CD8-positive, alpha-beta memory T cell (primary cell): ENCODE data around the gene ALDH3B1. TPM values are rescaled to one million over a fixed set of nuclear protein-coding genes. Genes with fewer than 3 reads are reported as not detected.

Experiments used
- CTCF ChIA-PET: fragments of 350-600 bp; sonication (Branson Sonifier 250); formaldehyde crosslinking; loops from one replicate; lab custom pipeline; 2021; ENCODE audit warnings: antibody characterized with exemption; lab: Charles Lee
- POLR2A ChIA-PET: fragments of 350-600 bp; sonication (Branson Sonifier 250); formaldehyde crosslinking; loops from one replicate; lab custom pipeline; 2021; ENCODE audit warnings: antibody characterized with exemption; lab: Charles Lee
- DNase-seq, 5 donors: peaks; one replicate each; pipeline versions ENCODE4 v3.0.0 to v3.0.0-alpha.2; 2020 to 2022; ENCODE audit warnings: mixed read lengths in 1 of 5
- H3K27ac ChIP-seq: one replicate; pipeline ENCODE4 v1.7.0; 2013; ENCODE audit warnings: low read depth, mild to moderate bottlenecking, low read length, moderate library complexity
- H3K27me3 ChIP-seq: 2 replicates; pipeline ENCODE4 v1.7.0; 2013; ENCODE audit warnings: low read length, mild to moderate bottlenecking; ENCODE audit not compliant: insufficient read depth, poor library complexity, severe bottlenecking
- H3K36me3 ChIP-seq: 2 replicates; pipeline ENCODE4 v1.7.0; 2013; ENCODE audit warnings: mild to moderate bottlenecking, low read length, moderate library complexity; ENCODE audit not compliant: insufficient read depth
- H3K4me1 ChIP-seq: 2 replicates; pipeline ENCODE4 v1.7.0; 2013; ENCODE audit warnings: mild to moderate bottlenecking, low read length, moderate library complexity; ENCODE audit not compliant: insufficient read depth
- H3K4me3 ChIP-seq: 2 replicates; pipeline ENCODE4 v1.7.0; 2013; ENCODE audit warnings: mild to moderate bottlenecking, low read length
- H3K9me3 ChIP-seq: 2 replicates; pipeline ENCODE4 v1.7.0; 2013; ENCODE audit warnings: mild to moderate bottlenecking, low read length
- H3K27ac Mint-ChIP-seq, 8 donors: one replicate each; pipeline ENCODE4 v1.8.0; 2020 to 2021; ENCODE audit warnings: mixed read lengths in 8 of 8, mild to moderate bottlenecking in 6 of 8, inconsistent platforms in 3 of 8, moderate library complexity in 3 of 8
- H3K27me3 Mint-ChIP-seq, 2 donors: one replicate each; pipeline ENCODE4 v1.8.0; 2020 to 2021; ENCODE audit warnings: mixed read lengths in 2 of 2, mild to moderate bottlenecking in 1 of 2, moderate library complexity in 1 of 2
- H3K36me3 Mint-ChIP-seq, 3 donors: one replicate each; pipeline ENCODE4 v1.8.0; 2020 to 2021; ENCODE audit warnings: mixed read lengths in 3 of 3, inconsistent platforms in 1 of 3, mild to moderate bottlenecking in 1 of 3
- H3K4me1 Mint-ChIP-seq, 3 donors: one replicate each; pipeline ENCODE4 v1.8.0; 2020 to 2021; ENCODE audit warnings: mixed read lengths in 3 of 3, inconsistent platforms in 1 of 3, mild to moderate bottlenecking in 1 of 3
- H3K4me3 Mint-ChIP-seq, 7 donors: one replicate each; pipeline ENCODE4 v1.8.0; 2020 to 2021; ENCODE audit warnings: mixed read lengths in 7 of 7, mild to moderate bottlenecking in 6 of 7, moderate library complexity in 4 of 7, inconsistent platforms in 2 of 7
- H3K9me3 Mint-ChIP-seq, 5 donors: one replicate each; pipeline ENCODE4 v1.8.0; 2020 to 2022; ENCODE audit warnings: mixed read lengths in 5 of 5, mild to moderate bottlenecking in 3 of 5, moderate library complexity in 2 of 5, inconsistent platforms in 1 of 5
- polyA plus RNA-seq: library from polyadenylated mRNA; unstranded; fragments of 300-500 nt; fragmentation: Illumina TruSeq; gene quantifications from one replicate; pipeline ENCODE4 v1.2.3, GENCODE V29; 2021
- total RNA-seq, 2 experiments: library from RNA; stranded (reverse); gene quantifications; one replicate each; pipeline ENCODE4 v1.2.3, GENCODE V29; 2021

The ALDH3B1 gene
- total and polyA plus RNA-seq, 3 experiments from 2014 or later = 0.12 to 0.33 (median 0.20) TPM

DNA sequence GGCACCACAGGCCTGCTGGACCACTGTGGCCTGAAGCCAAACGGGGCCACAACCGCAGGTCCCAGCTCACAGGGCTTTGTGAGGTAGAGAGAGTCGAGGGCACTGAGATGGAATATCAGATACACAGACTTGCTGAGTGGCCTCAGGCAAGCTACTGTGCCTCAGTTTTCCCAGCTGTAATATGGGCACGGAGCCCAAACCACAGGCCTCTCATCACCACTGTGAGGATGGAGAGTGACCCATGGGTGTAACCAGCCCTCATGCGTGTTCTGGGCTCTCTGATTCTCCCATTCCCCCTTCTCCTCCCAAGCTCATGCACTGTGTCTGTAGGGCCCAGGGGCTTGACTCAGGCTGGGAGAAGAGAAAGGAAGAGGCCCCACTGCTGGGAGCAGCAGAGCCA is 10.4 kb upstream of the ALDH3B1 start:
- H3K4me1 ChIP-seq = peaks cover 7% of the 10 kb centered on the region
- CTCF ChIA-PET = no interaction called here

DNA sequence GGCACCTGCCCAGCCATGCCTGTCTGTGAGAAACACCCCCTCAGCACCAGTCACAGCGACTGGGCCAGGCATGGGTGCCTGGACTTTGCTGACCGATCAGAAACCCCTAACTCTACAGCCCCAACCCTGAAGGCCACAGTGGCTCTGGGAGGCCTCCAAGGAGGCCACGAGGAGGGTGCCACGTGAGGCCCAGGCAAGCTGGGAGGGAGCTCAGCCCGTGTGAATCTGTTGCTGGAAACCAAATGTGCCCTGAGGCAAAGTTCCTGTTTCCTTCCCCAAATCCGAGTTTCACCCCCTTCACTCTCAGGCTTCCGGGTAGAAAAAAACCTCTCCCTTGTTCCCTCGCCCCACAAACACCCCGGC is 7.6 kb upstream of the ALDH3B1 start:
- peak overlapping the region; percentile 71 to 87 (median 80) for H3K4me3 Mint-ChIP-seq
- Histone ChIP-seq H3K36me3 (no peaks in the 10 kb centered on the region), H3K27ac (no peak overlapping the region), H3K4me1 (peaks cover 9% of the 10 kb centered on the region), H3K27me3 (no peaks in the 10 kb centered on the region), H3K4me3 (no peak overlapping the region), H3K9me3 (no peaks in the 10 kb centered on the region)
- peak overlapping the region; percentile 7 to 91 (median 80) for H3K27ac Mint-ChIP-seq
- H3K27me3 Mint-ChIP-seq = no peaks in the 10 kb centered on the region
- ChIA-PET POLR2A (interaction anchor here (1.1 to 1.6 kb wide), 2 partner anchors 35 to 36 kb away, joined by 4 to 5 read pairs; partner anchors contain the start of gene TCIRG1), CTCF (no interaction called here)
- no peak for DNase-seq
- H3K4me1 Mint-ChIP-seq = peaks cover 26 to 40% (median 28%) of the 10 kb centered on the region in 3 donors
- no peaks in the 10 kb centered on the region for H3K36me3 Mint-ChIP-seq
- H3K9me3 Mint-ChIP-seq = no peaks in the 10 kb centered on the region

More for the DNA sequence above, 10.4 kb upstream of the ALDH3B1 start:
- H3K4me1 Mint-ChIP-seq = peaks cover 25 to 46% (median 26%) of the 10 kb centered on the region in 3 donors
- H3K9me3 Mint-ChIP-seq = no peaks in the 10 kb centered on the region
- no peaks in the 10 kb centered on the region for H3K36me3 ChIP-seq
- no peaks in the 10 kb centered on the region for H3K27me3 ChIP-seq
- no peaks in the 10 kb centered on the region for H3K27me3 Mint-ChIP-seq
- no peak overlapping the region for H3K4me3 ChIP-seq
- POLR2A ChIA-PET = no interaction called here
- no peak overlapping the region for H3K4me3 Mint-ChIP-seq
- DNase-seq = peak in 1 of 5 donors; percentile 10
- H3K36me3 Mint-ChIP-seq = peaks cover 0 to 9% (median 2%) of the 10 kb centered on the region in 3 donors
- H3K27ac ChIP-seq = no peak overlapping the region
- H3K27ac Mint-ChIP-seq = peak overlapping the region in 1 of 8 donors; percentile 66
- no peaks in the 10 kb centered on the region for H3K9me3 ChIP-seq

DNA sequence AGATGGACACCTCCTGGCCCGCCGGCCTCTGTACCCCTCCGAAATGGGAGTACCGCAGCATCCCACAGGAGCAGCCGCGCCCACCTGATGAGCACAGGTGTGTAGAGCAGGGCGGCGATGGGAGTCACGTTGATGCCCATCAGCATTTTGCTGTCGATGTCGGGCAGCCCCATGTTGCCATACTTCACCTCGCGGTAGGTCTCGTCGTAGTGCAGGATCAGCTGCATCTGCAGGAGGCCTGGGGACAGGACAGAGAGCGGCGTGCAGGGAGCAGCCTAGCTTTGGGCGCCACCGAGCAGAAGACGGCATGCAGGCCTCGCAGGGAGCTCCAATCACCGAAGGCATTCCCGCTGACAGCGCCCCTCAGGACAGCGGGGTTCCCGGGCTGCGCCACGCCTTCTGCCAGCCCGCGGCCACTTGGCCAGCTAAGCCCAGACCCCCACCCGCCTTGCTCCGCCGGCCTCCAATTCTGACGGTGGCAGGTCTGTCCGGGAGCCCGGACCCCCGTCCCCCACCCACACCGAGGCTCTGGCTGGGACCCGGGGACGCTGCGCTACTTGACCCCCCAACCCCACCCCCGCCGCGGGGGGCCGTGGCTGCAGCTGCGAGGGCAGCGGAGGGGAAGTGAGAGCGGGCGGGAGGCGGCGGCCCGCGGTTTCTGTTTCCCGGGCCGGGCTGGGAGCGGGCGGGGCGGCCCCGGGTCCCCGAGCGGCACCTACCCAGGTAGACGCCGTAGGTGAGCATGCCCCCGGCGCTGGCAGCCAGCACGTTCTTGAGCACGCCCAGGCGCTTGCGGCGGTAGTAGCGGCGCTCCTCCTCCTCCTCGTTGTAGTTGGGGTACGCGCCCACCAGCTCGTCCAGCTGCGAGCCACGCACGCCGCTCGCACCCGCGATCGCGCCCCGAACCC is 6.9 kb upstream of the ALDH3B1 start:
- Histone ChIP-seq H3K27ac (peak overlapping the region; percentile 51), H3K27me3 (no peaks in the 10 kb centered on the region), H3K4me1 (peaks cover 9% of the 10 kb centered on the region), H3K9me3 (no peaks in the 10 kb centered on the region), H3K36me3 (no peaks in the 10 kb centered on the region), H3K4me3 (no peak overlapping the region)
- peak; percentile 42 to 78 (median 63) for DNase-seq
- ChIA-PET POLR2A (interaction anchor here (0.7 to 1.6 kb wide), 3 partner anchors 34 to 580 kb away, joined by 3 to 5 read pairs (median 4); partner anchors contain the start of gene TCIRG1), CTCF (no interaction called here)
- Mint-ChIP-seq H3K4me3 (peak overlapping the region; percentile 71 to 87 (median 80)), H3K36me3 (no peaks in the 10 kb centered on the region), H3K27ac (peak overlapping the region in 7 of 8 donors; percentile 64 to 91 (median 83)), H3K9me3 (no peaks in the 10 kb centered on the region), H3K4me1 (peaks cover 21 to 34% (median 21%) of the 10 kb centered on the region in 3 donors), H3K27me3 (no peaks in the 10 kb centered on the region)

DNA sequence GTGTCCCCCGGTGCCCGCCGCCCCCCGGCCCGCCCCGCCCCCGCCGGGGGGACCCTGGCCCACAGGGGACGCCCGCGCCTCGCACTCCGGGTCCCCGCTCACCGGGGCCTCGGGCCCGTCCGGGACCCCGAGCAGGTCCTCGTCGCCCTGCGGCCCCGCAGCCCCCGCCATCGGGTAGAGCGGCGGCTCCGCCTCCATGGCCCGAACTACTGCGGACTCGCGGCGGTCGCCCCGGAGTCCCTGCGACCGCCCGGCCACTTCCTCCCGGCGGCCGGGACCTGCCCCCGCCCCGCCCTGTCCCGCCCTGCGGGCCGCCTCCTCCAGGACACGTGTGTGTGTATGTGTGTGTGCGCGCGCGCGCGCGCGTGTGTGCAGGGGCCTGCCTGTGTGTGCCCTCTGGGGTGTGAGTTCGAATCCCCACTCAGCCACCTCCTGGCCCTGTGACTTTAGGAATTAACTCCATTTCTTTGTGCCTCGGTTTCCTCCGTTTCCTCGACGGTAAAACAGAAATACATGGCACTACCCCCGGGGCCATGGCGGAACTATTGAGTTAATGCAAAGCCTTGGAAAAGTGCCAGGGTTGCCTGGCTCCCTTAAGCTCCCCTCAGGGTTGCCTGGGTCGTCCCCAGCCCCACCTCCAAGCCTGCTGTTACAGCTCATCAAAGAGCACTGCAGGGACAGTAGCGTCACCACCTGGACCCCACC is 6.1 kb upstream of the ALDH3B1 start, which contains the start of gene UNC93B1:
UNC93B1 (minus strand) TSS at position 252 of the 705 bp plus-strand sequence; CDS start at position 198, 54 bp downstream.
- Histone ChIP-seq H3K4me3 (peak within 1 kb of the TSS; percentile 56), H3K9me3 (no peaks in the 10 kb centered on the region), H3K36me3 (no peaks in the 10 kb centered on the region), H3K27me3 (no peaks in the 10 kb centered on the region), H3K4me1 (peaks cover 9% of the 10 kb centered on the region), H3K27ac (peak within 1 kb of the TSS; percentile 51)
- Mint-ChIP-seq H3K9me3 (no peaks in the 10 kb centered on the region), H3K36me3 (no peaks in the 10 kb centered on the region), H3K4me1 (peaks cover 16 to 29% (median 16%) of the 10 kb centered on the region in 3 donors), H3K27me3 (no peaks in the 10 kb centered on the region), H3K4me3 (peak within 1 kb of the TSS; percentile 83 to 92 (median 88)), H3K27ac (peak within 1 kb of the TSS; percentile 78 to 91 (median 86))
- peak; percentile 64 to 88 (median 69) for DNase-seq
- ChIA-PET POLR2A (interaction anchor here (1.6 kb wide), 1 partner anchor 35 kb away, joined by 4 read pairs; the partner anchor contains the start of gene TCIRG1), CTCF (interaction anchor here (1.1 kb wide), 1 partner anchor 48 kb away, joined by 4 read pairs; no protein-coding TSS in a partner anchor)

DNA sequence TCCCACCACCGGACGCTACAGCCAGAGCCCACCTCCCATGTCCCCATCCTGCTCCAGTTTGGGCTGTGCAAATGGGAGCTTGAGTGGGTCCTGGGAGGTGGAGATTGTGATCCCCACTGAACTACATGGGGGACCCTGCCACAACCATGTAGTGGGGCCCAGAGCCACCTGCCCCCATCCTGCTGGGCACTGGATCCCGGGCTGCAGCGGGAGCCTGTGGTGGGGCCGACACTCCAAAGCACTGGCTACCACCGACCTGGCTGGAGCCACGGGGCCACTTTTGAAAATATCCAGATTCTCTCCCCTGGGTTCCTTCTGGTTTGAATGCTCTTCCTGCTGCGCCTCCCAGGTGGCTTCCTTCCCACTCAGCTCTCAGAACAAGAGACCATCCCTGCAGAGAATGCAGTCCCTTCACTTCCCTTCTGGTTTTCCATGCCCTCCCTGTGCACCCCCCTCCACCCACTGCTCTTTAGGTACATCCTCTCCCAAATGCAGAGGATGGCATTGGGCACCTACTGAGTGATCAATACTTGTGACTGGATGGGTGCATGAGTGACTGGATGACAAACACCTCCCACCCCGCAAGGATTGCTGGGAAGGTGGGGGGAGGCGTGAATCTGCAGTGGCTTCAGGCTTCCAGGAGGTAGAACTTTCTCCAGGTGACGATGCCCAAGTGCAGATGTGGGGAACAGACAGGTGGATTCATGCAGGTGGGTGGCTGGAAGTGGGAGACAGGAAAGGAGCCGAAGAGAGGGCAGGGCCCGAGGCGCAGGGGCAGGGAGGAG is 5.4 kb upstream of the ALDH3B1 start:
- Mint-ChIP-seq H3K4me3 (peak overlapping the region; percentile 83 to 92 (median 88)), H3K9me3 (no peaks in the 10 kb centered on the region), H3K36me3 (no peaks in the 10 kb centered on the region), H3K4me1 (peaks cover 16 to 36% (median 16%) of the 10 kb centered on the region in 3 donors), H3K27me3 (no peaks in the 10 kb centered on the region), H3K27ac (peak overlapping the region in 6 of 8 donors; percentile 78 to 91 (median 84))
- no peak for DNase-seq
- Histone ChIP-seq H3K36me3 (no peaks in the 10 kb centered on the region), H3K9me3 (no peaks in the 10 kb centered on the region), H3K4me3 (peak overlapping the region; percentile 56), H3K27me3 (no peaks in the 10 kb centered on the region), H3K27ac (peak overlapping the region; percentile 51), H3K4me1 (peaks cover 9% of the 10 kb centered on the region)
- ChIA-PET POLR2A (no interaction called here), CTCF (interaction anchor here (1.1 kb wide), 1 partner anchor 49 kb away, joined by 4 read pairs; no protein-coding TSS in a partner anchor)

DNA sequence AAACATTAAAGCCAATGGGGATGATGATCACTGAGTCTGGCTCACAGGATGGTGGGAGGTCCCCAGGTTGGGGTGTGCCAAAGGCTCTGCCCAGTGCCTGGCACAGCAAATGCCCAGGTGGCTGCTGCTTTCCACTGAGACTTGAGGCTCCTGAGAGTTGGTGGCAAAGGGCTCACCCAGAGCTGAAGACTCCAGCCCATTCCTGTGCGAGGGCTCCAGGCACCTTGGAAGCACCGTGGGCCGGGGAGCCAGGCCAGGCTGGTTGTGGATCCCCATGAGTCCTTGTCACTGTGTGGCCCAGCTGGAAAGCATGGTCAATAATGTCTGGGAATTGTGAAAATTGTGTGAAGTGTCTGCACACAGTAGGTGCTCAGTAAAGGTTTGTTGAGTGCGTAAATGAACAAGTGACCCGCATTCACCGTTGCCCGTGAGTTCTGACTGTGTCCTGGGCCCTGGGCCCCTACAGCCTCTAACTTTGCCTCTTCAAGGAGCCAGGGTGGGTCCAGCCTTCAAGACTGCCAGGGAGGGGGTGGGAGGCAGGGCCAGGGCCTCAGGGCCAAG is 3.4 kb upstream of the ALDH3B1 start:
- Mint-ChIP-seq H3K4me3 (peak overlapping the region in 5 of 7 donors; percentile 29 to 59 (median 32)), H3K27ac (no peak overlapping the region), H3K36me3 (no peaks in the 10 kb centered on the region), H3K9me3 (no peaks in the 10 kb centered on the region), H3K27me3 (peaks cover 0 to 4% of the 10 kb centered on the region in 2 donors), H3K4me1 (peaks cover 16 to 34% (median 16%) of the 10 kb centered on the region in 3 donors)
- H3K9me3 ChIP-seq = no peaks in the 10 kb centered on the region
- no peak for DNase-seq
- no peak overlapping the region for H3K4me3 ChIP-seq
- H3K36me3 ChIP-seq = no peaks in the 10 kb centered on the region
- H3K4me1 ChIP-seq = peaks cover 9% of the 10 kb centered on the region
- H3K27me3 ChIP-seq = no peaks in the 10 kb centered on the region
- CTCF ChIA-PET = no interaction called here
- POLR2A ChIA-PET = no interaction called here
- H3K27ac ChIP-seq = no peak overlapping the region
